ENCODE results near the gene RIMS4. TPM values are rescaled to one million over a fixed set of nuclear protein-coding genes. Genes with fewer than 3 reads are reported as not detected.

RIMS4 gene
- total and polyA plus RNA-seq, 4 donors: not detected

DNA sequence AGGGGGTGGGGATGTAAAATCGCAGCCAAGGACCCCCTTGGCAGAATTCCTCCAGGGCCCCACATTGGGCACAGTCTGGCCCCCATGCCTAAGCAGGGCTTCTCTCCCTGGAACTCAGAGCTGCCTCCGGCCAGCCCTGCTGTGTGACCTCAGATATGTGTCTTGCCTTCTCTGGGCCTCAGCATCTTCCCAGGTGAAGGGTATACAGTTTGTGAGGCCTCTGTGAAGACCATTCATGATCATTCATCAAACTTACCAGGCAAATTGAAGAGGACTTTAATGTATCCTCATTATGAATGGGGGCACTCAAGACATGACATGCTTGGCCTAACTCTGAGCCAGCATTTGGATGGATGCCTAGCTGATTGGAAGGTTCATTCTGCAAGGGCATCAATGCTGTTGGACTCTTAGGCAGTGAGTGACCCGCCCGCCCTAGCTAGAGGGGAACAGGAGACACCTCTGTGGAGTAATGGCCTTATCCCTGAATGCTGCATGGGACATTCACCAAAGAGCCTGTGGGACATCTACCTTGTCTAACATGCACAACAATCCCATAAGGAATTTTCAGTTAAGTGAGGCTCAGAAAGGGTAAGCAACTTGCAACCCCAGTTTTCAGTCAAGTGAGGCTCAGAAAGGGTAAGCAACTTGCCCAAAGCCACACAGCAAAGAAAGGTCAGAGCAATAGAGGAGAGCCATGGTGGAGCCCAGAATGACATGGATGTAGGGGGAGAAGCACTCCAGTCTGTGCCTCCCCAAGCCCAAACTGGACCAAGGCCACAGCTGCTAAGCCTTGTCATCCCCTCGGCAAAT lies 94.6 kb downstream of the RIMS4 start:
- Histone ChIP-seq H3K36me3 (ENCODE audit: control insufficient read depth in 4 of 4, insufficient read depth in 3 of 4, low read depth in 1 of 4, low read length in 3 of 4) (no peaks in the 10 kb centered on the region), H3K9me3 (ENCODE audit: control insufficient read depth in 4 of 4, low read length in 3 of 4) (no peaks in the 10 kb centered on the region), H3K9ac (ENCODE audit: low read depth in 1 of 2, low read length in 2 of 2) (no peak overlapping the region), H3K27me3 (ENCODE audit: control insufficient read depth in 4 of 4, insufficient read depth in 4 of 4, low read length in 3 of 4) (no peaks in the 10 kb centered on the region), H3K4me1 (ENCODE audit: control insufficient read depth in 4 of 4, insufficient read depth in 4 of 4, low read length in 3 of 4) (peaks cover 0 to 8% (median 0%) of the 10 kb centered on the region in 4 donors), H3K4me3 (ENCODE audit: low read depth in 1 of 3, low read length in 3 of 3) (no peak overlapping the region), H3K27ac (ENCODE audit: low read depth in 1 of 2, low read length in 2 of 2) (no peak overlapping the region)
- no peak for TF ChIP-seq RAD21 (IDR thresholded peaks at IDR 0.05)
- TF ChIP-seq GABPA (IDR thresholded peaks at IDR 0.05 in 1 of 2, conservative IDR thresholded peaks at IDR 0.05 in 1 of 2): no peak
- no peak for TF ChIP-seq YY1 (IDR thresholded peaks at IDR 0.05)
- TF ChIP-seq, protein P1, sequence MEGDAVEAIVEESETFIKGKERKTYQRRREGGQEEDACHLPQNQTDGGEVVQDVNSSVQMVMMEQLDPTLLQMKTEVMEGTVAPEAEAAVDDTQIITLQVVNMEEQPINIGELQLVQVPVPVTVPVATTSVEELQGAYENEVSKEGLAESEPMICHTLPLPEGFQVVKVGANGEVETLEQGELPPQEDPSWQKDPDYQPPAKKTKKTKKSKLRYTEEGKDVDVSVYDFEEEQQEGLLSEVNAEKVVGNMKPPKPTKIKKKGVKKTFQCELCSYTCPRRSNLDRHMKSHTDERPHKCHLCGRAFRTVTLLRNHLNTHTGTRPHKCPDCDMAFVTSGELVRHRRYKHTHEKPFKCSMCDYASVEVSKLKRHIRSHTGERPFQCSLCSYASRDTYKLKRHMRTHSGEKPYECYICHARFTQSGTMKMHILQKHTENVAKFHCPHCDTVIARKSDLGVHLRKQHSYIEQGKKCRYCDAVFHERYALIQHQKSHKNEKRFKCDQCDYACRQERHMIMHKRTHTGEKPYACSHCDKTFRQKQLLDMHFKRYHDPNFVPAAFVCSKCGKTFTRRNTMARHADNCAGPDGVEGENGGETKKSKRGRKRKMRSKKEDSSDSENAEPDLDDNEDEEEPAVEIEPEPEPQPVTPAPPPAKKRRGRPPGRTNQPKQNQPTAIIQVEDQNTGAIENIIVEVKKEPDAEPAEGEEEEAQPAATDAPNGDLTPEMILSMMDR (IDR thresholded peaks at IDR 0.05; ENCODE audit: low read depth, low read length, missing input control): no peak
- TF ChIP-seq, protein P2, sequence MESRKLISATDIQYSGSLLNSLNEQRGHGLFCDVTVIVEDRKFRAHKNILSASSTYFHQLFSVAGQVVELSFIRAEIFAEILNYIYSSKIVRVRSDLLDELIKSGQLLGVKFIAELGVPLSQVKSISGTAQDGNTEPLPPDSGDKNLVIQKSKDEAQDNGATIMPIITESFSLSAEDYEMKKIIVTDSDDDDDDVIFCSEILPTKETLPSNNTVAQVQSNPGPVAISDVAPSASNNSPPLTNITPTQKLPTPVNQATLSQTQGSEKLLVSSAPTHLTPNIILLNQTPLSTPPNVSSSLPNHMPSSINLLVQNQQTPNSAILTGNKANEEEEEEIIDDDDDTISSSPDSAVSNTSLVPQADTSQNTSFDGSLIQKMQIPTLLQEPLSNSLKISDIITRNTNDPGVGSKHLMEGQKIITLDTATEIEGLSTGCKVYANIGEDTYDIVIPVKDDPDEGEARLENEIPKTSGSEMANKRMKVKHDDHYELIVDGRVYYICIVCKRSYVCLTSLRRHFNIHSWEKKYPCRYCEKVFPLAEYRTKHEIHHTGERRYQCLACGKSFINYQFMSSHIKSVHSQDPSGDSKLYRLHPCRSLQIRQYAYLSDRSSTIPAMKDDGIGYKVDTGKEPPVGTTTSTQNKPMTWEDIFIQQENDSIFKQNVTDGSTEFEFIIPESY (IDR thresholded peaks at IDR 0.05): no peak
- no peak for TF ChIP-seq JUND (IDR thresholded peaks at IDR 0.05)
- TF ChIP-seq, protein P3, sequence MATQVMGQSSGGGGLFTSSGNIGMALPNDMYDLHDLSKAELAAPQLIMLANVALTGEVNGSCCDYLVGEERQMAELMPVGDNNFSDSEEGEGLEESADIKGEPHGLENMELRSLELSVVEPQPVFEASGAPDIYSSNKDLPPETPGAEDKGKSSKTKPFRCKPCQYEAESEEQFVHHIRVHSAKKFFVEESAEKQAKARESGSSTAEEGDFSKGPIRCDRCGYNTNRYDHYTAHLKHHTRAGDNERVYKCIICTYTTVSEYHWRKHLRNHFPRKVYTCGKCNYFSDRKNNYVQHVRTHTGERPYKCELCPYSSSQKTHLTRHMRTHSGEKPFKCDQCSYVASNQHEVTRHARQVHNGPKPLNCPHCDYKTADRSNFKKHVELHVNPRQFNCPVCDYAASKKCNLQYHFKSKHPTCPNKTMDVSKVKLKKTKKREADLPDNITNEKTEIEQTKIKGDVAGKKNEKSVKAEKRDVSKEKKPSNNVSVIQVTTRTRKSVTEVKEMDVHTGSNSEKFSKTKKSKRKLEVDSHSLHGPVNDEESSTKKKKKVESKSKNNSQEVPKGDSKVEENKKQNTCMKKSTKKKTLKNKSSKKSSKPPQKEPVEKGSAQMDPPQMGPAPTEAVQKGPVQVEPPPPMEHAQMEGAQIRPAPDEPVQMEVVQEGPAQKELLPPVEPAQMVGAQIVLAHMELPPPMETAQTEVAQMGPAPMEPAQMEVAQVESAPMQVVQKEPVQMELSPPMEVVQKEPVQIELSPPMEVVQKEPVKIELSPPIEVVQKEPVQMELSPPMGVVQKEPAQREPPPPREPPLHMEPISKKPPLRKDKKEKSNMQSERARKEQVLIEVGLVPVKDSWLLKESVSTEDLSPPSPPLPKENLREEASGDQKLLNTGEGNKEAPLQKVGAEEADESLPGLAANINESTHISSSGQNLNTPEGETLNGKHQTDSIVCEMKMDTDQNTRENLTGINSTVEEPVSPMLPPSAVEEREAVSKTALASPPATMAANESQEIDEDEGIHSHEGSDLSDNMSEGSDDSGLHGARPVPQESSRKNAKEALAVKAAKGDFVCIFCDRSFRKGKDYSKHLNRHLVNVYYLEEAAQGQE (IDR thresholded peaks at IDR 0.05): no peak
- no peak for TF ChIP-seq HNF4A (conservative IDR thresholded peaks at IDR 0.05)
- TF ChIP-seq SP1 (IDR thresholded peaks at IDR 0.05): no peak
- no peak for TF ChIP-seq EGR1 (IDR thresholded peaks at IDR 0.05; ENCODE audit: low read depth in 2 of 2)
- no peak for TF ChIP-seq FOXA1 (IDR thresholded peaks at IDR 0.05)
- TF ChIP-seq, protein P4, sequence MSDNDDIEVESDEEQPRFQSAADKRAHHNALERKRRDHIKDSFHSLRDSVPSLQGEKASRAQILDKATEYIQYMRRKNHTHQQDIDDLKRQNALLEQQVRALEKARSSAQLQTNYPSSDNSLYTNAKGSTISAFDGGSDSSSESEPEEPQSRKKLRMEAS (IDR thresholded peaks at IDR 0.05): no peak
- TF ChIP-seq FOXA2 (IDR thresholded peaks at IDR 0.05): no peak
- TF ChIP-seq, protein P5, sequence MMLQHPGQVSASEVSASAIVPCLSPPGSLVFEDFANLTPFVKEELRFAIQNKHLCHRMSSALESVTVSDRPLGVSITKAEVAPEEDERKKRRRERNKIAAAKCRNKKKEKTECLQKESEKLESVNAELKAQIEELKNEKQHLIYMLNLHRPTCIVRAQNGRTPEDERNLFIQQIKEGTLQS (IDR thresholded peaks at IDR 0.05): no peak
- TF ChIP-seq NR2F2 (IDR thresholded peaks at IDR 0.05): no peak
- TF ChIP-seq RXRA (IDR thresholded peaks at IDR 0.05): no peak
- no peak for TF ChIP-seq HNF4G (IDR thresholded peaks at IDR 0.05)
- no peak for TF ChIP-seq TAF1 (conservative IDR thresholded peaks at IDR 0.05)
- no peak for DNase-seq (ENCODE audit: low spot score)
- WGBS: 87% methylated on average over 5 of the region's 5 CpGs

Data from liver (tissue), 9 donors.